Neural progenitor cell (in vitro differentiated cells): ENCODE results near the gene TPPP. TPM values are rescaled to one million over a fixed set of nuclear protein-coding genes. Genes with fewer than 3 reads are reported as not detected.

Experiments
- DNase-seq: peaks from one replicate; pipeline ENCODE4 v3.0.0-alpha.2; 2016; ENCODE audit warnings: low spot score
- H2AFZ ChIP-seq: fragments of 200-600 bp; sonication (generic); replicated peaks from 2 replicates; pipeline ENCODE4 v1.6.1; 2016; ENCODE audit warnings: antibody characterized with exemption
- H3F3A ChIP-seq: fragments of 200-600 bp; sonication (generic); 2 replicates; pipeline ENCODE4 v1.6.1; 2016; ENCODE audit warnings: antibody characterized with exemption, low read depth
- H3K27ac ChIP-seq: fragments of 200-600 bp; sonication (generic); 2 replicates; pipeline ENCODE4 v1.5.1; 2016; ENCODE audit warnings: mild to moderate bottlenecking
- H3K27me3 ChIP-seq: fragments of 200-600 bp; sonication (generic); 2 replicates; pipeline ENCODE4 v1.6.1; 2016; ENCODE audit warnings: mild to moderate bottlenecking, moderate library complexity
- H3K36me3 ChIP-seq: fragments of 200-600 bp; sonication (generic); 2 replicates; pipeline ENCODE4 v1.5.1; 2016
- H3K4me1 ChIP-seq: fragments of 200-600 bp; sonication (generic); 2 replicates; pipeline ENCODE4 v1.6.1; 2016; ENCODE audit warnings: mixed run types
- H3K4me2 ChIP-seq: fragments of 200-600 bp; sonication (generic); 2 replicates; pipeline ENCODE4 v1.6.1; 2016
- H3K4me3 ChIP-seq: fragments of 200-600 bp; sonication (generic); 2 replicates; pipeline ENCODE4 v1.5.1; 2016
- H3K79me2 ChIP-seq: fragments of 200-600 bp; sonication (generic); 2 replicates; pipeline ENCODE4 v1.6.1; 2016; ENCODE audit warnings: low read depth
- H3K9ac ChIP-seq: fragments of 200-600 bp; sonication (generic); 2 replicates; pipeline ENCODE4 v1.6.1; 2016
- H3K9me3 ChIP-seq: fragments of 200-600 bp; sonication (generic); 2 replicates; pipeline ENCODE4 v1.5.1; 2016; ENCODE audit warnings: low read depth
- H4K20me1 ChIP-seq: fragments of 200-600 bp; sonication (generic); 2 replicates; pipeline ENCODE4 v1.6.1; 2016; ENCODE audit warnings: low read depth
- H3K27ac Mint-ChIP-seq: 3 replicates; pipeline ENCODE4 v1.8.0; 2021; ENCODE audit warnings: mixed read lengths
- H3K27me3 Mint-ChIP-seq: 2 replicates; pipeline ENCODE4 v1.8.0; 2022; ENCODE audit warnings: low read depth, mild to moderate bottlenecking, inconsistent platforms, moderate library complexity, mixed read lengths; ENCODE audit not compliant: insufficient read depth
- H3K36me3 Mint-ChIP-seq: 3 replicates; pipeline ENCODE4 v1.8.0; 2021; ENCODE audit warnings: mixed read lengths
- H3K4me1 Mint-ChIP-seq: 3 replicates; pipeline ENCODE4 v1.8.0; 2021; ENCODE audit warnings: mixed read lengths
- H3K4me3 Mint-ChIP-seq: 3 replicates; pipeline ENCODE4 v1.8.0; 2021; ENCODE audit warnings: mild to moderate bottlenecking, moderate library complexity, mixed read lengths
- H3K9me3 Mint-ChIP-seq: 3 replicates; pipeline ENCODE4 v1.8.0; 2020; ENCODE audit warnings: mixed read lengths
- CTCF ChIP-seq: fragments of 200-600 bp; sonication (generic); IDR thresholded peaks from 2 replicates; pipeline ENCODE4 v1.5.1; 2017; ENCODE audit warnings: antibody characterized with exemption, mild to moderate bottlenecking
- EZH2 ChIP-seq: fragments of 200-600 bp; sonication (generic); IDR thresholded peaks from 2 replicates; pipeline ENCODE4 v1.6.1; 2017; ENCODE audit warnings: antibody characterized with exemption, mild to moderate bottlenecking, moderate library complexity
- EZH2phosphoT487 ChIP-seq: fragments of 200-600 bp; sonication (generic); IDR thresholded peaks from 2 replicates; pipeline ENCODE4 v1.6.1; 2017; ENCODE audit warnings: antibody characterized with exemption
- total RNA-seq: library from RNA; depleted of rRNA; stranded (reverse); fragments of >200 nt; gene quantifications from 2 replicates; pipeline ENCODE4 v1.2.3, GENCODE V29; 2015; ENCODE audit warnings: low replicate concordance

Gene TPPP
- total RNA-seq, 1 donor from 2014 or later = not detected

DNA sequence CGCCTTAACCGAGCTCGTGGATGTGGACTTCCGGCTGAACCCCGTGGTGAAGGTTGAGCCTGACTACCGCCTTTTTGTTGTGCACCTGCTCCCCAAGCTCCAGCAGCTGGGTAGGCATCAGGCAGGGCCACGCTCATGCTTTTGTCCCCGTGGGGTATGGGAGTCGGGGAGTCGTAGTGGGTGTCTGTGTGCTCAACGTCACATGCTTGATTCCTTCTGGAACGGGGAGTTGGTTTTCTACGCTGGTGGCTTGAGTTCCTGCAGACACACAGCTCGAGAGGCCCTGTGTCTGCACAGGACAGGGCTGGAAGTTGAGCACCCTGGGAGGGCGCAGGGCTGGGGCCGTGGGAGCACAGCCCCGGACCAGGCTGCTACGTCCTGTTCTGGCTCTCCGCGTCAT lies 73.0 kb downstream of the TPPP start:
- no peak overlapping the region for H2AFZ ChIP-seq
- peaks cover 4% of the 10 kb centered on the region for H3K4me1 Mint-ChIP-seq
- H3K27me3 ChIP-seq = no peaks in the 10 kb centered on the region
- no peak overlapping the region for H3K9ac ChIP-seq
- H3K27ac Mint-ChIP-seq = no peak overlapping the region
- H3K79me2 ChIP-seq = peaks cover 29% of the 10 kb centered on the region
- no peak overlapping the region for H3K4me3 Mint-ChIP-seq
- TF ChIP-seq EZH2 = no peak
- no peak for TF ChIP-seq EZH2phosphoT487
- TF ChIP-seq CTCF = no peak
- H3K4me3 ChIP-seq = no peak overlapping the region
- peaks cover 5% of the 10 kb centered on the region for H3K9me3 Mint-ChIP-seq
- no peaks in the 10 kb centered on the region for H3F3A ChIP-seq
- H3K36me3 ChIP-seq = no peaks in the 10 kb centered on the region
- H3K9me3 ChIP-seq = no peaks in the 10 kb centered on the region
- H3K4me2 ChIP-seq = no peak overlapping the region
- peaks cover 2% of the 10 kb centered on the region for H3K27me3 Mint-ChIP-seq
- DNase-seq = no peak
- peaks cover 38% of the 10 kb centered on the region for H3K36me3 Mint-ChIP-seq
- H4K20me1 ChIP-seq = peaks cover 31% of the 10 kb centered on the region
- no peak overlapping the region for H3K27ac ChIP-seq
- H3K4me1 ChIP-seq = no peaks in the 10 kb centered on the region

GRCh38 chr5:619444-619843 lies 73.7 kb downstream of the TPPP start:
- Histone ChIP-seq H3K9ac (no peak overlapping the region), H3K4me3 (no peak overlapping the region), H2AFZ (no peak overlapping the region), H3K36me3 (no peaks in the 10 kb centered on the region), H3F3A (no peaks in the 10 kb centered on the region), H3K27me3 (no peaks in the 10 kb centered on the region), H3K4me1 (no peaks in the 10 kb centered on the region), H3K9me3 (no peaks in the 10 kb centered on the region), H3K79me2 (peaks cover 36% of the 10 kb centered on the region), H3K4me2 (no peak overlapping the region), H4K20me1 (peaks cover 31% of the 10 kb centered on the region), H3K27ac (no peak overlapping the region)
- peaks cover 37% of the 10 kb centered on the region for H3K36me3 Mint-ChIP-seq
- peaks cover 6% of the 10 kb centered on the region for H3K4me1 Mint-ChIP-seq
- no peak overlapping the region for H3K27ac Mint-ChIP-seq
- DNase-seq = no peak
- H3K4me3 Mint-ChIP-seq = no peak overlapping the region
- peaks cover 5% of the 10 kb centered on the region for H3K9me3 Mint-ChIP-seq
- H3K27me3 Mint-ChIP-seq = no peaks in the 10 kb centered on the region
- TF ChIP-seq EZH2phosphoT487 = no peak
- no peak for TF ChIP-seq CTCF
- TF ChIP-seq EZH2 = no peak

DNA sequence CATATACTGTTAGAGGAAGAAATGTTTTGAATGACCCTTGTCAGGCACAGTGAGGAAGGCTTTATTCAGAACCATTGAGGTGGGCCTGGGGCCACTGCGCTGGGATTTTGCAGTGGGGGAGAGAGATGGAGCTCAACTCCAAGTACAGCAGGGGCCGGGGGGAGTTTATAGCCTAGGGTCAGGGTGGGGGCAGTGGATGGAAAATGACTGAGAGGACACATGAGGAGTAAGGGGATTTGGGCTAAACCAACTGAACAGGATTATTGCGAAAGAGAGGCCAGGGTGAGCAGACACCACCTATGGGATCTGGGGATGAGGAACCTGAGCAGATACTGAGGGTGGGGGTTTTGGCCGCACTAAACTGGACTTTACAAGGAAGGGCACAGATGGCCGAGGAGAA lies 74.7 kb downstream of the TPPP start:
- peaks cover 37% of the 10 kb centered on the region for H4K20me1 ChIP-seq
- Mint-ChIP-seq H3K27me3 (no peaks in the 10 kb centered on the region), H3K27ac (no peak overlapping the region), H3K4me1 (peaks cover 10% of the 10 kb centered on the region), H3K36me3 (peaks cover 38% of the 10 kb centered on the region), H3K9me3 (peaks cover 5% of the 10 kb centered on the region), H3K4me3 (no peak overlapping the region)
- no peak overlapping the region for H2AFZ ChIP-seq
- DNase-seq = no peak
- no peaks in the 10 kb centered on the region for H3K9me3 ChIP-seq
- no peak overlapping the region for H3K9ac ChIP-seq
- H3K4me3 ChIP-seq = no peak overlapping the region
- peaks cover 46% of the 10 kb centered on the region for H3K79me2 ChIP-seq
- TF ChIP-seq CTCF (no peak), EZH2 (no peak), EZH2phosphoT487 (no peak)
- no peak overlapping the region for H3K27ac ChIP-seq
- no peaks in the 10 kb centered on the region for H3F3A ChIP-seq
- no peaks in the 10 kb centered on the region for H3K27me3 ChIP-seq
- H3K4me2 ChIP-seq = no peak overlapping the region
- no peaks in the 10 kb centered on the region for H3K4me1 ChIP-seq
- no peaks in the 10 kb centered on the region for H3K36me3 ChIP-seq
